Left lobe of liver (tissue), 2 donors: ENCODE results near the gene KIF1A. TPM values are rescaled to one million over a fixed set of nuclear protein-coding genes. Genes with fewer than 3 reads are reported as not detected.

Experiments
- ATAC-seq: fragments of 200-7000 bp; cut with Tn5 transposase; one replicate; pipeline ENCODE4 v1.9.1; 2020; ENCODE audit warnings: mild to moderate bottlenecking, moderate library complexity
- DNase-seq: peaks from one replicate; pipeline ENCODE4 v3.0.0-alpha.2; 2020; ENCODE audit warnings: low spot score
- total RNA-seq: library from RNA; stranded (reverse); gene quantifications from one replicate; pipeline ENCODE4 v1.2.1, GENCODE V29; 2021
- donor health status: DM: no; HTN: no; CAD: no; lungs with moderate emphysema.
- donor health status: DM: no; HTN: yes; CAD: no.

The KIF1A gene
- total RNA-seq, 1 donor from 2014 or later: 1.1 TPM

DNA sequence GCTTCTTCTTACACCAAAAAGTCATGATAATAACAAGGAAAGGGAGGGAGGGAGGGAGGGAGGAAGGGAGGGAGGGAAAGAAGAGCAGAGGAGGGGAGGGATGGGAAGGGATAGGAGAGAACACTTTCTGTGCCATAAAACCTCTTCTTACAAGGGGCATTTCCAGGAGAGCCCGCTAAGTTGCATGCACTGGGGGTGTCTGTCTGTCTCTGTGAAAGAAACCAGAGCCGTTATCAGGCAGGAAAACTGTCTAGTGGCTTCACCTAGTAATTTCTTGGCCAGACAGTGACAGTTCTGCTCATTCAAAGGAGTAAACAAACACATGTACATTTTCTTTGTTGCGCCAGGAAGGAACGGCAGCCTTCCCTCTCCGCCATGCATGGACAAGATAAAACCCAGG is 82.5 kb downstream of the KIF1A start:
- no peak for ATAC-seq
- DNase-seq: no peak

- DNase-seq (no peak), ATAC-seq (no peak)
Observed at GRCh38 chr2:240736281-240737250, 83.5 kb downstream of the KIF1A start.

DNA sequence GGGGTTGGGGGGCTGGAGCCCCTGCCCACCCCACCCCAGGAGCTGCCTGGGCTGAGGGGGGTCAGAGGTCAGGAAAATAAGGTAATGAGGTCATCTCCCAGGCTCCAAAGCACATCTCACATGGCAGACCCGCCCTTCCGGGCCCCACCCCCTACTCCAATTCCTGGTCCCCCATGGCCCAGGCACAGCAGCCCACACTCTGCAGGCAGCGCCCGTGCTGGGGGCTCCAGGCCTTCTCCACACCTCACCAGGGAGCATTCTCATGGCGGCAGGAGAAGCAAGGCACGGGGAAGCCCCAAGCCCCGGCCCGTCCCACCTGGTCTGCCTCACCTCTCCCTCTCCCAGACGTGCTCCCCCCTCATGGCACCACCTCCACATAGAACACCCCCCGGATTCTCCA is 84.5 kb downstream of the KIF1A start:
- ATAC-seq (no peak), DNase-seq (no peak)

DNA sequence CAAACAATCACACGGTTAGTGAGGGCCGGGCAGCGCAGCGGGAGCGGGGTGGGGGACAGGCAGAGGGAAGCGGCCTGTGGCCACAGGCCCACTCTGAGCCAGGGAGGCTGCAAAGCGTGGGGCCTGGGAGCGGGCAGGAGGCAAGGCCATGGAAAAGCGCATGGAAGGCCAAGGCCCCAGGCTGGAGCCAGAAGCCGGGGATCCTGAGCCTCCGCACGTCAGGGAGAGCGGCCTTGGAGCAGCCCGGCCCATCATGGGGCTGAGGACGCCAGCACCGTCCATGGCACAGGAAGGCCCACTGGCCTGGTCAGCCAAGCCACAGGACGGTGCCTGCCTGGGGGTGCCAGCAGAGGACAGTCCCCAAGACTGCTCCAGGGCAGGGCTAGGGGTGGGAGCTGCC is 85.3 kb downstream of the KIF1A start:
- ATAC-seq (no peak), DNase-seq (no peak)

GRCh38 chr2:240733803-240734495 is 86.1 kb downstream of the KIF1A start:
- ATAC-seq (no peak), DNase-seq (no peak)

- ATAC-seq (no peak), DNase-seq (no peak)
Observed at GRCh38 chr2:240732911-240733622, 87.0 kb downstream of the KIF1A start.

DNA sequence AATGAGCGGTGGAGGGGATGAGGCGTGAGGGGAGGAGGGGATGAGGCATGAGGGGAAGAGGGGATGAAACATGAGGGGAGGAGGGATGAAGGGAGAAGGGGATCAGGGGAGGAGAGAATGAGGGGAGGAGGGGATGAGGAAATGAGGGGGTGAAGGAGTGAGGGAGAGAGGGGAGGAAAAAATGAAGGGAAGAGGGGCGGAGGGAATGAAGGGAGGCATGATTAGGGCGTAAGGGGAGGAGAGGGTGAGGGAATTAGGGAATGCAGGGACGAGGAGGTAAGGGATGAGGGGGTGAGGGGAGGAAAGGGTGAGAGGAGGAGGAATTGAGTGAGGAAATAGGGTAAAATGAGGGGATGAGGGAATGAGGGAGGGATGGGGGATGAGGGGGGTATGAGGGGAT is 87.8 kb downstream of the KIF1A start:
- ATAC-seq (no peak), DNase-seq (no peak)

DNA sequence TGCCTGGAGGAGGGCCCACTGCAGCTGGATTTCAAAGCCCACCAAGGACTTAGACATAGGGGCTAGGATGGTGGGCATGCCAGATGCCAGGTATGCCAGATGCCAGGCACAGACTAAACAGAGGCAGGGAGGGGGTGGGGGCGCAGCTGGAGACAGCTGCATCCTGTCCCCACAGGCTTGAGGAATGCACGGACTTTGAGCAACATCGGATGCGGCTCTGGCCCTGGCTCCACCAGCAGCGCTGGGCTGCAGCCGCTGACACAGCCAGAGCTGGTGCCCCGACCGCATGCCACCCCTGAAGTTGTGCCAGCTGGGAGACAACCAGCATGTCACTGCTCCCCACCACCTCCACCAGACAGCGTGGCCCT is 88.9 kb downstream of the KIF1A start:
- ATAC-seq: no peak
- DNase-seq: no peak

GRCh38 chr2:240730501-240731177 is 89.4 kb downstream of the KIF1A start:
- DNase-seq (no peak), ATAC-seq (no peak)

GRCh38 chr2:240728827-240729226 is 91.2 kb downstream of the KIF1A start:
- no peak for ATAC-seq

DNA sequence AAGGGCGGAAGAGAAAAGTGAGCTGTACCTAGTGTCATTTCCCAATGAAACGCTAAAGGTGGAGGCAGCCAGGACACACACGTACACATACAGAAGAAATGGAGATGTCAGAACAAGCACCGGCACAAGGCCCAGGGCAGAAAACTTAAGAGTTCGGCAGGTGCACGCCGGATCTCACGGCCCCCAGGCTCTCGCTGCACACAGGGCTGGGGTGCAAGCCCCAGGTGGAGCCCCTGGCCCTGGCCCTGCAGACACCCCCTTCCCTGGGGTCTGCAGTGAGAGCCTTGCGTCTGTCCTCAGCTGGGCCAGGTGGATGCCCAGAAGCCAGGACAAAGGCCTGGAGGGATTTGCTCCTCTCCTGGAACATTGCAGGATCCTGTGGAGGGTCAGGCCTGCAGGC is 91.7 kb downstream of the KIF1A start:
- ATAC-seq (no peak), DNase-seq (no peak)

More at GRCh38 chr2:240728827-240729226, 91.2 kb downstream of the KIF1A start:
- DNase-seq: no peak

DNA sequence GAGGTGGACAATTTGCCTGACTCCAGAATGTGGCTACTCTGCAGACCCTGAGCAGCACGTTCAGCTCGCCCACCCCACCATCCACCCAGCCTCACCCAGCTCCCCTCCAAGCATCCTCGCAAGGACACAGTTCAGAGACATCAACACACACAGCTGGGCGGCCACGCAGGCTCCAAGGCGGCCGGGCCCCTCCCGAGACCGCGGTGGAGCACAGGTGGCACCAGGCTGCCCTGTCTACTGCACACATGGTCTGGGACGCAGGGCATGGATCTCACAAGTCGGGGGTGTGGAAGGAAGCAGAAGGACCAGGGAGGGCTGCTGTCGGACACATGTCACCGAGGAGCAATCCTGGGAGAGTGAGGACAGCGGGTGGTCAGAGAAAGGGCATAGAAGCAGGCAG is 92.1 kb downstream of the KIF1A start:
- ATAC-seq: no peak
- DNase-seq: no peak

DNA sequence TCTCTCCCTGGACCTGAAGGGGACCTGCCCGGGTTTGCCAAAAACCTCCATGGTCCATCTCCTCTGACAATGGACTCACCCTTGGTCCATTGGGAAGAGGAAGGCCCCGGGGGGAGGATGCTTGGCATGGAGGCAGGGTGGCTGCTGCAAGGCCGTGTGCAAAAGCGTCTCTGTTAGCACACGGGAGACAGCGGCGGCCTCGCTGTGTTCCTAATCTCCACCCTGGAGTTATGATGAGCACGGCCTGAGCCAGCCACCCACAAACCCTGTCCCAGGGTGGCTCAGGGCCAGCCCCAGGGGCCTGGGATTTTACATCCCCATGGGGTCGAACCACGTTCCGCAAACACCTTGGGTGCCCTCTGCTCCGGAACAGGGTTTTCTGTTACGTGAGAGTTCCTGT is 92.6 kb downstream of the KIF1A start:
- ATAC-seq (no peak), DNase-seq (no peak)

- DNase-seq (no peak), ATAC-seq (no peak)
Observed at GRCh38 chr2:240726876-240727275, 93.1 kb downstream of the KIF1A start.

GRCh38 chr2:240725671-240726070 is 94.3 kb downstream of the KIF1A start:
- ATAC-seq (no peak), DNase-seq (no peak)

DNA sequence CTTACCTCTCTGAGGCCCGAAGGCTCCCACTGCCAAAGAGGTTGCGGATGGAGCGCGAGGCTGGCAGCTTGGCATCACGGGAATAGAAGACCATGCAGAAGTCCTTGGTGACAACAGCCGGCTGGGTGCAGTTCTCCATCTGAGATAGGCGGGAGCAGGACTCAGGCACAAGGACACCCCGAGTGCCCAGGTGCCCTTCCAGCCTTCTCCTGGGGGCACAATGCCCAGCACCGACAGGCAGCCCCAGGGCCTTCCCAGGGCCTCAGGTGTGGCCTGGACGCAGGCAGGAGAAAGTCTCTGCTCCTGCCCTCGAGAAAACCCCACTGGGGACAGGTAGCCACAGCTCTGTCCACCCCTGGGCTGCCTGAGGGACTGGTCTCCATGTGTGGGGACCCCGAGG is 94.8 kb downstream of the KIF1A start:
- ATAC-seq (no peak), DNase-seq (no peak)

GRCh38 chr2:240724431-240724830 is 95.6 kb downstream of the KIF1A start:
- ATAC-seq: no peak
- DNase-seq: no peak

DNA sequence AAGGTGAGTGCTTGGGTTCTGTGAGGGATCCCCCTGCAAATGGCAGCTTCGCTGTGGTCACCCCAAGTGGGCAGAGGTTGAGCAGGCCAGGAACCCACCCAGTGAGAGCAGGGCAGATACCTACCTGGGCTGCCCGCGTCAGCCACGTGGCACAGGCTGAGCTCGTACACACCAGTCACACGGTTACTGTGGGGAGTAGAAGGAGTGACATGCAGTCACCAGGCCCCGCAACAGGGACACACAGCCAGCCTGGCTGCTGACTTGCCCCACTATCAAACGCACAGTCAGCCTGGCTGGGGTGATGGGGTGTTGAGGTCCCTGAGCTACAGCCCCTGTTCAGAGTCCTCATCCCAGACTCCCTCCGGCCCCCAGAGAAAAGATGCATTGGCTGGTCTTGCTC is 96.2 kb downstream of the KIF1A start:
- DNase-seq (no peak), ATAC-seq (no peak)

DNA sequence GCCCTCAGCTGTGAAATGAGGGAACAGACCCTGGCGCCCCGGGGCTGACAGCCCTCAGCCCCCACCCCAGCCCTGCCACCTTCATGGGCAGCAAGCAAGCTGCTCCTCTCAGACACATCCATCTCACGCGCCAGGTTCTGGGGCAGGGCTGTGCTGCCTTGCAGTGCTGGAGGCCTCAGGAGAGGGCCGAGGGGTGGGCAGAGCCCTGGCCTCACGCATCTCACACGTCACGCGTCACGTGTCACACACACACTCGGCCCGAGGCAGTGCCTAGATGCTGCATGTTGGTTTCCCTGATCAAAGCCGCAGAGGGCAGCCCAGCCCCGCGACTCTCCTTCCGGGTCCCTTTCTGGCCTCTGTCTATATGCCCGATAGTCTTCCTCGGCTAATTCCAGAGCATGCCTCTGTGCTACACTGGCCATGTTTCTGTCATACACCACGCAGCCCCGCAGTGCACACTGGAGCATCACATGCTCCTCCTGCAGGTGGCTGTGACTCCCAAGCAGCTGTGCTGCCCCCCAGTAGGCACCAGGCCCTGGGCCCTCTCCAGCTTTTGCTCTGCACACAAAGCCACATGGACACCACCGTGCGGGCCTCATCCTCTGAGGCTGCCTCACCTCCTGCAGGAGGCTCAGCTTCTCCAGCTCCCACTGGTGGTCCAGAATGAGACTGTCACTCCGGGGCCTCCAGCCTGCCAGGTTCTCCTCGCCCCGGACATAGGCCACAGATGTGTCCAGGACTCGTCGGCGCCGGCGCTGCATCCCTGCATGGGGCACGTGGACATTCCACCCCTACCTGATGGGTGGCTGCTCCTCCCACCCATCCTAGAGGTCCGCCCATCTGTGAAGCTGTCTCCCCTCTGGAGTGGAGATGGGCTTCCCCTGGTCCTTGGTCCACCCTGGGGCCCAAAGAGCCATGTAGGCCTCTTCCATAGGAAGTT is 97.0 kb downstream of the KIF1A start:
- ATAC-seq: no peak
- no peak for DNase-seq

DNA sequence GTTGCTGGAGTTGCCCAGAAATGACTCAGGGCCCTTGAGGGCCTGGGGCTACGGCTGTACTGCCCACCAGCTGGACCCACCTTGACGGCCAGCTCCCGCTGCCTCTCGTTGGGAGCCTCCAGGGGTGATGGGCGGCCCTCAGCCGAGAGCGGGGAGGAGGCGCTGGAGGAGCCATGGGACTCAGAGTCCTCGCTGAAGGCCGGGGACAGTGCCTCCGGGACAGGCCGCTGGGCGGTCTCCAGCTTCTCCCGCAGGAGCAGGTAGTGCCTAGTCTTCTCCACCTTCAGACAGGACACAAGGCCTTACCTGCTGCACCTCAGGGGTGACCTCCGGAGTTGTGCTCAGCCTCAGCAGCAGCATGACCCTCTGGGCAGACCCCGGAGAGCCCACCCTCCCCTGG is 97.6 kb downstream of the KIF1A start:
- no peak for ATAC-seq
- no peak for DNase-seq
